Neural cell (in vitro differentiated cells): ENCODE data around the gene P2RX4. TPM values are rescaled to one million over a fixed set of nuclear protein-coding genes. Genes with fewer than 3 reads are reported as not detected.

Experiments
- H2AFZ ChIP-seq: fragments of 200-600, 300-800 bp; sonication (generic), shearing (Covaris generic); 2 replicates; pipeline ENCODE4 v1.6.0; 2014; ENCODE audit warnings: low read depth, mild to moderate bottlenecking, antibody characterized with exemption, low read length, moderate library complexity
- H3F3A ChIP-seq: fragments of 200-600 bp; shearing (Covaris generic); 2 replicates; pipeline ENCODE4 v1.6.1; 2016; ENCODE audit warnings: mild to moderate bottlenecking, moderate library complexity, mixed read lengths, antibody characterized with exemption, low read length; ENCODE audit not compliant: insufficient read depth, poor library complexity, severe bottlenecking
- H3K27ac ChIP-seq: fragments of 200-600, 300-800 bp; sonication (generic), shearing (Covaris generic); 2 replicates; pipeline ENCODE4 v1.5.1; 2014; ENCODE audit warnings: mild to moderate bottlenecking, low read length, moderate library complexity
- H3K27me3 ChIP-seq: fragments of 300-800, 200-600 bp; sonication (generic), shearing (Covaris generic); 2 replicates; pipeline ENCODE4 v1.6.0; 2014; ENCODE audit warnings: mild to moderate bottlenecking, low read depth, low read length, moderate library complexity; ENCODE audit not compliant: insufficient read depth
- H3K36me3 ChIP-seq: fragments of 300-800, 200-600 bp; sonication (generic), shearing (Covaris generic); 2 replicates; pipeline ENCODE4 v1.5.1; 2014; ENCODE audit warnings: mild to moderate bottlenecking, antibody characterized with exemption, low read length, moderate library complexity; ENCODE audit not compliant: insufficient read depth
- H3K4me2 ChIP-seq: fragments of 300-800, 200-600 bp; sonication (generic), shearing (Covaris generic); 2 replicates; pipeline ENCODE4 v1.6.0; 2014; ENCODE audit warnings: mild to moderate bottlenecking, low read length
- H3K4me3 ChIP-seq: fragments of 300-800, 200-600 bp; sonication (generic), shearing (Covaris generic); 2 replicates; pipeline ENCODE4 v1.5.1; 2014; ENCODE audit warnings: mild to moderate bottlenecking, low read length, moderate library complexity
- H3K79me2 ChIP-seq: fragments of 200-600 bp; shearing (Covaris generic); replicated peaks from 2 replicates; pipeline ENCODE4 v1.6.0; 2014; ENCODE audit warnings: mild to moderate bottlenecking, low read length, moderate library complexity; ENCODE audit not compliant: insufficient read depth
- H3K9ac ChIP-seq: fragments of 300-800, 200-600 bp; sonication (generic), shearing (Covaris generic); 2 replicates; pipeline ENCODE4 v1.6.1; 2016; ENCODE audit warnings: mild to moderate bottlenecking, low read length, mixed read lengths
- H3K9me2 ChIP-seq: fragments of 200-600 bp; shearing (Covaris generic); 2 replicates; pipeline ENCODE4 v1.6.1; 2016; ENCODE audit warnings: mild to moderate bottlenecking, low read length, mixed read lengths; ENCODE audit not compliant: insufficient read depth
- H3K9me3 ChIP-seq: fragments of 200-600, 300-800 bp; sonication (generic), shearing (Covaris generic); 2 replicates; pipeline ENCODE4 v1.6.1; 2016; ENCODE audit warnings: mild to moderate bottlenecking, mixed run types, low read length, moderate library complexity, mixed read lengths
- H4K20me1 ChIP-seq: fragments of 200-600 bp; shearing (Covaris generic); 2 replicates; pipeline ENCODE4 v1.6.1; 2016; ENCODE audit warnings: mild to moderate bottlenecking, mixed run types; ENCODE audit not compliant: insufficient read depth
- EP300 ChIP-seq: fragments of 450-650 bp; conservative IDR thresholded peaks from 2 replicates; pipeline ENCODE4 v1.6.1; 2014; ENCODE audit warnings: antibody characterized with exemption, mild to moderate bottlenecking, moderate library complexity; ENCODE audit not compliant: poor library complexity, severe bottlenecking
- EZH2 ChIP-seq: fragments of 200-600, 300-800 bp; shearing (Covaris generic), sonication (generic); IDR thresholded peaks from 2 replicates; pipeline ENCODE4 v1.6.1; 2014; ENCODE audit warnings: antibody characterized with exemption, low read length, borderline replicate concordance, mild to moderate bottlenecking; ENCODE audit not compliant: insufficient read depth, poor library complexity, severe bottlenecking
- MXI1 ChIP-seq: fragments of 450-650 bp; conservative IDR thresholded peaks from 2 replicates; pipeline ENCODE4 v1.6.1; 2014; ENCODE audit warnings: antibody characterized with exemption, mild to moderate bottlenecking; ENCODE audit not compliant: poor library complexity, severe bottlenecking
- POLR2AphosphoS5 ChIP-seq: IDR thresholded peaks from 2 replicates; pipeline ENCODE4 v1.6.1; 2012
- RAD21 ChIP-seq: fragments of 450-650 bp; conservative IDR thresholded peaks from 2 replicates; pipeline ENCODE4 v1.6.1; 2014; ENCODE audit warnings: antibody characterized with exemption, mild to moderate bottlenecking, moderate library complexity
- SMC3 ChIP-seq: fragments of 450-650 bp; conservative IDR thresholded peaks from 2 replicates; pipeline ENCODE4 v1.6.1; 2014; ENCODE audit warnings: antibody characterized with exemption, mild to moderate bottlenecking, moderate library complexity; ENCODE audit not compliant: poor library complexity
- TAF1 ChIP-seq: IDR thresholded peaks from 2 replicates; pipeline ENCODE4 v1.6.1; 2012; ENCODE audit warnings: low read depth
- polyA plus RNA-seq: library from polyadenylated mRNA; depleted of rRNA; stranded (reverse); fragments of >200 nt; gene quantifications from 2 replicates; pipeline ENCODE4 v1.2.3, GENCODE V29; 2014
- TF ChIP-seq, protein P1 (sequence below): IDR thresholded peaks from 2 replicates; pipeline ENCODE4 v1.6.1; 2012; ENCODE audit warnings: borderline replicate concordance
- TF ChIP-seq, protein P2 (sequence below): fragments of 450-650 bp; IDR thresholded peaks from 2 replicates; pipeline ENCODE4 v1.5.1; 2014; ENCODE audit warnings: antibody characterized with exemption, mild to moderate bottlenecking, moderate library complexity; ENCODE audit not compliant: poor library complexity, severe bottlenecking

Gene P2RX4
- polyA plus RNA-seq, 1 donor from 2014 or later, result 5.8 TPM

DNA sequence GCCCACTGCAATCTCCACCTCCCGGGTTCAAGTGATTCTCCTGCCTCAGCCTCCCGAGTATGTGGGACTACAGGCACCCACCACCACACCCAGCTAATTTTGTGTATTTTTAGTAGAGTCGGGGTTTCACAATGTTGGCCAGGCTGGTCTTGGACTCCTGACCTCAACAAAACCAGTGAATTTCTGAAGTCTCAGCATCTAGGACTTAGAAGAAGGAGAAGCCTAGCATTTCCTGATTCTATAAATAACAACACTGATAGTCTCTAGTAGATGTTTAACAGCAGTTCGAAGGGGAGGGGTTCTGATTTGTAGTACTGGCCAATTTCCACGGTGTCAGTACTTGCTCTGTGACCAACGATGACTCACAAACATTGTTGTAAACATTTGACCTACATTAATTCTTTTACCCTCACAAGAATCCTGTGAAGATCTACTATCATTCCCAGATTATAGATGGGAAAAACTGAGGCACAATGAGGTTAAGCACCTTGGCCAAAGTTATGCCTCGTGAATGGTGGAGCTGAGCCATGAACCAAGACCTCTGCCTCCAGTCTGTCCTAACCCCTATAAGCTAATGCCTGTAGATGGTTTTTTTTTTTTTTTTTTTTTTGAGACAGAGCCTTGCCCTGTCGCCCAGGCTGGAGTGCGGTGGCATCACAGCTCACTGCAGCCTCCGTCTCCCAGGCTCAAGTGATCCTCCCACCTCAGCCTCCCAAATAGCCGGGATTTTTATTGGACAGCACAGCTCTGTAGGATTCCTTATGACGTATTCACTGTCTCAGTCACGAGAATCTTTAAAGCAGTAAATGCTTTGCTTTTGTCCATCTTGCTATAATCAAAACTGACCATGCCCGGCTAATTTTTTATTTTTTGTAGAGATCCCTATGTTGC is 5.2 kb downstream of the P2RX4 start:
- no peaks in the 10 kb centered on the region for H3K27me3 ChIP-seq
- no peaks in the 10 kb centered on the region for H3K9me2 ChIP-seq
- H3K9ac ChIP-seq, result no peak overlapping the region
- H3K79me2 ChIP-seq, result no peaks in the 10 kb centered on the region
- H3K4me2 ChIP-seq, result no peak overlapping the region
- H3K9me3 ChIP-seq, result no peaks in the 10 kb centered on the region
- TF ChIP-seq MXI1 (no peak), EP300 (no peak), EZH2 (no peak), RAD21 (no peak), POLR2AphosphoS5 (no peak)
- H4K20me1 ChIP-seq, result no peaks in the 10 kb centered on the region
- H3K4me3 ChIP-seq, result no peak overlapping the region
- H3K36me3 ChIP-seq, result no peaks in the 10 kb centered on the region
- no peak overlapping the region for H3K27ac ChIP-seq
- no peaks in the 10 kb centered on the region for H3F3A ChIP-seq
- H2AFZ ChIP-seq, result no peak overlapping the region

DNA sequence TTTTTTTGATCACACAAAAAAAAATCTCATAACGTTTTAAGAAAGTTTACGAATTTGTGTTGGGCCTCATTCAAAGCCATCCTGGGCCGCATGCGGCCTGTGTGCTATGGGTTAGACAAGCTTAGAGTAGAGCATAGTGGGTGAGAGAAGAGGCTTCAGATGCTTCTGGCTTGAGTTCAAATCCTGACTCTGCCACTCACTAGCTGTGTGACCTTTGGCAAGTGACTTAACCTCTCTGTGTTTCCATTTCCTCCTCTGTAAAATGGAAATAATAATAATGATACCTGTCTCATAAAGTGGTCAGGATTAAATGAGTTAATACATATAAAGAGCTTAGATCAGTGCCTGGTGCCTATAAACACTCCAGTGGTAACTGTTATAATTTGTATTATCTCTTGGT is 6.2 kb downstream of the P2RX4 start:
- Histone ChIP-seq H3K9me2 (no peaks in the 10 kb centered on the region), H3K9ac (no peak overlapping the region), H3K36me3 (no peaks in the 10 kb centered on the region), H3F3A (no peaks in the 10 kb centered on the region), H3K9me3 (no peaks in the 10 kb centered on the region), H4K20me1 (no peaks in the 10 kb centered on the region), H3K27me3 (no peaks in the 10 kb centered on the region), H2AFZ (no peak overlapping the region), H3K4me2 (no peak overlapping the region), H3K4me3 (no peak overlapping the region), H3K27ac (no peak overlapping the region), H3K79me2 (no peaks in the 10 kb centered on the region)
- TF ChIP-seq, protein P1, sequence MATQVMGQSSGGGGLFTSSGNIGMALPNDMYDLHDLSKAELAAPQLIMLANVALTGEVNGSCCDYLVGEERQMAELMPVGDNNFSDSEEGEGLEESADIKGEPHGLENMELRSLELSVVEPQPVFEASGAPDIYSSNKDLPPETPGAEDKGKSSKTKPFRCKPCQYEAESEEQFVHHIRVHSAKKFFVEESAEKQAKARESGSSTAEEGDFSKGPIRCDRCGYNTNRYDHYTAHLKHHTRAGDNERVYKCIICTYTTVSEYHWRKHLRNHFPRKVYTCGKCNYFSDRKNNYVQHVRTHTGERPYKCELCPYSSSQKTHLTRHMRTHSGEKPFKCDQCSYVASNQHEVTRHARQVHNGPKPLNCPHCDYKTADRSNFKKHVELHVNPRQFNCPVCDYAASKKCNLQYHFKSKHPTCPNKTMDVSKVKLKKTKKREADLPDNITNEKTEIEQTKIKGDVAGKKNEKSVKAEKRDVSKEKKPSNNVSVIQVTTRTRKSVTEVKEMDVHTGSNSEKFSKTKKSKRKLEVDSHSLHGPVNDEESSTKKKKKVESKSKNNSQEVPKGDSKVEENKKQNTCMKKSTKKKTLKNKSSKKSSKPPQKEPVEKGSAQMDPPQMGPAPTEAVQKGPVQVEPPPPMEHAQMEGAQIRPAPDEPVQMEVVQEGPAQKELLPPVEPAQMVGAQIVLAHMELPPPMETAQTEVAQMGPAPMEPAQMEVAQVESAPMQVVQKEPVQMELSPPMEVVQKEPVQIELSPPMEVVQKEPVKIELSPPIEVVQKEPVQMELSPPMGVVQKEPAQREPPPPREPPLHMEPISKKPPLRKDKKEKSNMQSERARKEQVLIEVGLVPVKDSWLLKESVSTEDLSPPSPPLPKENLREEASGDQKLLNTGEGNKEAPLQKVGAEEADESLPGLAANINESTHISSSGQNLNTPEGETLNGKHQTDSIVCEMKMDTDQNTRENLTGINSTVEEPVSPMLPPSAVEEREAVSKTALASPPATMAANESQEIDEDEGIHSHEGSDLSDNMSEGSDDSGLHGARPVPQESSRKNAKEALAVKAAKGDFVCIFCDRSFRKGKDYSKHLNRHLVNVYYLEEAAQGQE, result no peak

DNA sequence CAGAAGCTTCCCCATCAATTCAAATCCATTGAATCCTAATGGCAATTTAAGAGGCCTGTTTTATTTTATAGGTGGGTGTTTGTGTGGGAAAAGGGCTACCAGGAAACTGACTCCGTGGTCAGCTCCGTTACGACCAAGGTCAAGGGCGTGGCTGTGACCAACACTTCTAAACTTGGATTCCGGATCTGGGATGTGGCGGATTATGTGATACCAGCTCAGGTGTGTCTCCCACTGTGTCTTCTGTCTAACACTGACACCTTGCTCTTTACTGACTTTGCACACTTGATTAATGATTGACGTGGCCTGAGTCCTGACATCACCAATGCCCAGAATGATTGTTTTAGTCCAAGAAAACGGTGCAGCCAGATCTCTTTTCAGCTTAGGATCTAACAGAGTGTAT is 7.1 kb downstream of the P2RX4 start:
- Histone ChIP-seq H3K4me3 (no peak overlapping the region), H3K9ac (no peak overlapping the region), H3K36me3 (no peaks in the 10 kb centered on the region), H3K27ac (no peak overlapping the region), H4K20me1 (no peaks in the 10 kb centered on the region), H3K9me2 (no peaks in the 10 kb centered on the region), H3K79me2 (no peaks in the 10 kb centered on the region), H3F3A (no peaks in the 10 kb centered on the region), H3K27me3 (no peaks in the 10 kb centered on the region), H2AFZ (no peak overlapping the region), H3K9me3 (no peaks in the 10 kb centered on the region), H3K4me2 (no peak overlapping the region)
- TF ChIP-seq EZH2 (no peak), MXI1 (no peak), EP300 (no peak), RAD21 (no peak), POLR2AphosphoS5 (no peak), SMC3 (no peak), TAF1 (no peak)
- TF ChIP-seq, protein P2, sequence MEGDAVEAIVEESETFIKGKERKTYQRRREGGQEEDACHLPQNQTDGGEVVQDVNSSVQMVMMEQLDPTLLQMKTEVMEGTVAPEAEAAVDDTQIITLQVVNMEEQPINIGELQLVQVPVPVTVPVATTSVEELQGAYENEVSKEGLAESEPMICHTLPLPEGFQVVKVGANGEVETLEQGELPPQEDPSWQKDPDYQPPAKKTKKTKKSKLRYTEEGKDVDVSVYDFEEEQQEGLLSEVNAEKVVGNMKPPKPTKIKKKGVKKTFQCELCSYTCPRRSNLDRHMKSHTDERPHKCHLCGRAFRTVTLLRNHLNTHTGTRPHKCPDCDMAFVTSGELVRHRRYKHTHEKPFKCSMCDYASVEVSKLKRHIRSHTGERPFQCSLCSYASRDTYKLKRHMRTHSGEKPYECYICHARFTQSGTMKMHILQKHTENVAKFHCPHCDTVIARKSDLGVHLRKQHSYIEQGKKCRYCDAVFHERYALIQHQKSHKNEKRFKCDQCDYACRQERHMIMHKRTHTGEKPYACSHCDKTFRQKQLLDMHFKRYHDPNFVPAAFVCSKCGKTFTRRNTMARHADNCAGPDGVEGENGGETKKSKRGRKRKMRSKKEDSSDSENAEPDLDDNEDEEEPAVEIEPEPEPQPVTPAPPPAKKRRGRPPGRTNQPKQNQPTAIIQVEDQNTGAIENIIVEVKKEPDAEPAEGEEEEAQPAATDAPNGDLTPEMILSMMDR, result no peak
- TF ChIP-seq, protein P1, result no peak
